ENCODE data around the gene PAPOLB. TPM values are rescaled to one million over a fixed set of nuclear protein-coding genes. Genes with fewer than 3 reads are reported as not detected.

PAPOLB gene
- total RNA-seq, 1 donor from 2014 or later = 0.07 TPM

GRCh38 chr7:4861227-4861626 is 603 bp downstream of the PAPOLB start:
- DNase-seq (no peak), ATAC-seq (ENCODE audit: low read depth) (peak; percentile 71)
- H3K4me3 Mint-ChIP-seq = peak overlapping the region; percentile 61
- CTCF ChIA-PET = no interaction called here
- H3K27ac Mint-ChIP-seq = peak overlapping the region; percentile 51
- TF ChIP-seq CTCF (IDR thresholded peaks at IDR 0.05) = no peak
- H3K9me3 Mint-ChIP-seq = peaks cover 9% of the 10 kb centered on the region
- POLR2A ChIA-PET = no interaction called here
- H3K4me1 Mint-ChIP-seq = peaks cover 5% of the 10 kb centered on the region
- intact Hi-C loops (cut with micrococcal nuclease) = no loop called here
- no peaks in the 10 kb centered on the region for H3K36me3 Mint-ChIP-seq (ENCODE audit: low read depth)
- H3K27me3 Mint-ChIP-seq = peaks cover 47% of the 10 kb centered on the region

- H3K27me3 Mint-ChIP-seq = peaks cover 19% of the 10 kb centered on the region
- no peak for ATAC-seq (ENCODE audit: low read depth)
- DNase-seq = no peak
- H3K4me1 Mint-ChIP-seq = peaks cover 5% of the 10 kb centered on the region
- TF ChIP-seq CTCF (IDR thresholded peaks at IDR 0.05) = no peak
- intact Hi-C loops (cut with micrococcal nuclease) = no loop called here
- no peak overlapping the region for H3K27ac Mint-ChIP-seq
- peaks cover 3% of the 10 kb centered on the region for H3K9me3 Mint-ChIP-seq
- ChIA-PET POLR2A (no interaction called here), CTCF (no interaction called here)
- no peak overlapping the region for H3K4me3 Mint-ChIP-seq
- no peaks in the 10 kb centered on the region for H3K36me3 Mint-ChIP-seq (ENCODE audit: low read depth)
Observed at GRCh38 chr7:4857189-4857588, 4.6 kb downstream of the PAPOLB start.

DNA sequence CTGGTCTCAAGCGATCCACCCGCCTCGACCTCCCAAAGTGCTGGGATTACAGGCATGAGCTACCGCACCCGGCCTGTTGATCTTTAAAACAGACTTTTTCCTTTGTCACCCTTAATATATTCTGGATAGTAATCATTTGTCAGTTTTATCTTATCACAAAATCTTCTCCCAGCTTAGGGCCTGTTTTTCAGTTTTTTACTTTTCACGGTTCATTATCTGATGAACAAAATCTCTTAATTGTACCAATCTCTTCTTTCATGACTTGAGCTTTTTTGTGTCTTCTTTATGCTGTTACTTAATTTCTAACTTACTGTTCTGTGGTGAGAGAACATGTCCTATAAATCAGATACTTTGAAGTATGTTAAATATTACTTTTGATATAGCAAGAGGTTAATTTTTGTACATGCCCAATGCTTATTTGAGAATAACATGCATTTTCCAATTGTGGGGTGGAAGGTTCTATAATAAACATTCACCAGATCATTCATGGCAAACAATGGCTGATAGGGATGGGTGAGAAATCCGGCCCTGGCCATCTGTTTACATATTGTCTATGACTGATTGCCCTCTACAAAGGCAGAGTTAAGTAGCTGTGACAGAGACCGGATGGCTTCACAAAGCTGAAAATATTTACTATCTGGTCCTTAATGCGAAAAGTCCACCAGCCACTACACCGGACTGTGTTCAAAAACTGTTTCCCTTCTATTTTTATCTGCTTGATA is 5.3 kb downstream of the PAPOLB start:
- Mint-ChIP-seq H3K36me3 (ENCODE audit: low read depth) (no peaks in the 10 kb centered on the region), H3K27me3 (peaks cover 18% of the 10 kb centered on the region), H3K9me3 (peaks cover 3% of the 10 kb centered on the region), H3K27ac (no peak overlapping the region), H3K4me3 (no peak overlapping the region), H3K4me1 (peaks cover 5% of the 10 kb centered on the region)
- ChIA-PET CTCF (no interaction called here), POLR2A (no interaction called here)
- intact Hi-C loops (cut with micrococcal nuclease) = no loop called here
- no peak for TF ChIP-seq CTCF (IDR thresholded peaks at IDR 0.05)
- no peak for ATAC-seq (ENCODE audit: low read depth)
- DNase-seq = no peak

DNA sequence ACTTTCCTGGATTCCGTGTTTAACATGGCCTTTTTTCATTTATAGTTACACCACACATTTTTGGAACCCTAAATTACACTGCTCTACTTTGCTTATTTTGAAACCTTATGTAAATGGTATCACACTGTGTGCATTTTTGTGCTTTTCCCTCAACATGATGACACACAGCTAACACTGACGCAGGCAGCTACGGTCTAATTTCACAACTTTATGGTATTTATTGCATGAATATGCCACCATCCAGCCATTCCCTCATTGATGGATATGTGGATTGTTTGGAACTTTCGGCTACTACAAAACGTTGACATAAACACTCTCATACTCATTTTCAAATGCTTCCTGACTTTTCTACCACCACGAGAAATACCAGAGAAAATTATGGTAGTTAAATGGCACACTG is 6.9 kb downstream of the PAPOLB start:
- Mint-ChIP-seq H3K27ac (no peak overlapping the region), H3K27me3 (peaks cover 14% of the 10 kb centered on the region), H3K9me3 (no peaks in the 10 kb centered on the region), H3K4me3 (no peak overlapping the region), H3K4me1 (no peaks in the 10 kb centered on the region), H3K36me3 (ENCODE audit: low read depth) (no peaks in the 10 kb centered on the region)
- intact Hi-C loops (cut with micrococcal nuclease) = no loop called here
- CTCF ChIA-PET = no interaction called here
- ATAC-seq (ENCODE audit: low read depth) (no peak), DNase-seq (no peak)
- no peak for TF ChIP-seq CTCF (IDR thresholded peaks at IDR 0.05)
- POLR2A ChIA-PET = no interaction called here

DNA sequence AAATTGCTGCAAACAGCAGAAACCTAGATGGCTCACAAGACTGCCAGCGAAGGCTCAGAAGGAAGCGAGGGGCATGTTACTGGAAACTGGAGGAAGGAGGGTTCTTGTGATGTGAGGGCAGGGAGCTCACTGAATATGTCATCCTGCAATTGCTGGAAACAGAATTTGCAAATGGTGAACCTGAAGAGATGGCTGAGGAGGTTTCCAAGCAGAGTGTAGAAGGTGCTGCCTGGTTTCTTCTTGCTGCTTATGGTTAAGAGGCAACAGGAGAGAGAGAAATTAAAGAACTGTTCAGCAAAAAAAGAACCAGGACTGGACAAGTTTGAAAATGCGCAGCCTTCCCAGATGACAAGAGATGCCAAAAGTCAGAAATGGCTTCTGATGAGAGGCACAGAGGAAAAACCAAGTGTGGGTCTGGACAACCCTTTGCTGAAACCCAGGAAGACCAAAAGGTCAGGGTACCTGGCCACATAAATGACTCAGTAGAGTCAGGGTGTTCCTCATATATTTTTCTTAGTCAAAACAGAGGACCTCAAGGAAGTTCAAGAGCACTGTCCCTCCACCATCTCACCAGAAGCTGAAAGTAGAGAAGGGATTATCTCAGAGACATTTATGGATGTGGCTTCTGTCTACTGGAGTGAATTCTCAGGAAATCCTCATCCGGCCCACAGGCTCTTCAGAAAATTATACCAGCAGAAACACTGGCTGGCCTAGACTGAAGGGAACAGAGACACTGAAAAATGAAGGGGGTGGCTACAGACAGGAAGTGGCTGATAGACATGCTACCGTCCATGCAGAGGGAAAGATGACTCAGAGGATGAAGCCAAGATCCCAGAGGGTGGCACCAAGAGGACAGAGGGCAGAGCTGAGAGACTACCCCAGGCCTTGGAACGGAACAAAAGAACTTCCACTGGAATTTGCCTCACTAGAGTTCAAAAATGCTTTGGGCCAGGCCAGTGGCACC is 10.1 kb downstream of the PAPOLB start:
- TF ChIP-seq CTCF (IDR thresholded peaks at IDR 0.05) = no peak
- no peaks in the 10 kb centered on the region for H3K36me3 Mint-ChIP-seq (ENCODE audit: low read depth)
- no peak overlapping the region for H3K27ac Mint-ChIP-seq
- H3K4me1 Mint-ChIP-seq = no peaks in the 10 kb centered on the region
- H3K4me3 Mint-ChIP-seq = no peak overlapping the region
- no peak for ATAC-seq (ENCODE audit: low read depth)
- no peak for DNase-seq
- intact Hi-C loops (cut with micrococcal nuclease) = no loop called here
- H3K9me3 Mint-ChIP-seq = no peaks in the 10 kb centered on the region
- ChIA-PET POLR2A (no interaction called here), CTCF (no interaction called here)
- peaks cover 8% of the 10 kb centered on the region for H3K27me3 Mint-ChIP-seq

All from activated B cell treated with CpG ODN at 0.5 μM for 24 hours (primary cell).